HG03342 (cell line): ENCODE data around the gene BHLHE23.

Experiments used
- ATAC-seq: cut with Tn5 transposase; IDR thresholded peaks from one replicate; pipeline ENCODE4 v1.9.1; 2021; ENCODE audit warnings: mild to moderate bottlenecking, moderate library complexity; ENCODE audit not compliant: unreplicated experiment

BHLHE23 gene

GRCh38 chr20:63026582-63027165, 19.9 kb upstream of the BHLHE23 start:
- no peak for ATAC-seq

GRCh38 chr20:63025534-63026331, 19.0 kb upstream of the BHLHE23 start:
- no peak for ATAC-seq

- ATAC-seq: no peak
These were observed 18.0 kb upstream of the BHLHE23 start for GRCh38 chr20:63024573-63025392.

GRCh38 chr20:63023936-63024571, 17.3 kb upstream of the BHLHE23 start:
- ATAC-seq: no peak

- ATAC-seq: no peak
These were observed 16.5 kb upstream of the BHLHE23 start for GRCh38 chr20:63023071-63023935.

GRCh38 chr20:63022501-63022900, 15.7 kb upstream of the BHLHE23 start:
- no peak for ATAC-seq

- no peak for ATAC-seq
These were observed 14.9 kb upstream of the BHLHE23 start for GRCh38 chr20:63021356-63022321.

GRCh38 chr20:63020681-63021080, 13.9 kb upstream of the BHLHE23 start:
- no peak for ATAC-seq

GRCh38 chr20:63017826-63018411, 11.2 kb upstream of the BHLHE23 start:
- no peak for ATAC-seq

- ATAC-seq: no peak
These were observed 10.5 kb upstream of the BHLHE23 start for GRCh38 chr20:63017076-63017825.

GRCh38 chr20:63016514-63017075, 9.8 kb upstream of the BHLHE23 start:
- no peak for ATAC-seq

- no peak for ATAC-seq
These were observed 9.0 kb upstream of the BHLHE23 start for GRCh38 chr20:63015662-63016361.

- ATAC-seq: no peak
These were observed 8.4 kb upstream of the BHLHE23 start for GRCh38 chr20:63015147-63015661.

- ATAC-seq: no peak
These were observed 7.9 kb upstream of the BHLHE23 start for GRCh38 chr20:63014710-63015109.

GRCh38 chr20:63014287-63014686, 7.5 kb upstream of the BHLHE23 start:
- ATAC-seq: no peak

GRCh38 chr20:63013207-63013606, 6.4 kb upstream of the BHLHE23 start:
- no peak for ATAC-seq

- ATAC-seq: no peak
These were observed 5.0 kb upstream of the BHLHE23 start for GRCh38 chr20:63011798-63012197.
